ENCODE data around the gene HMGN1.
A peak's percentile ranks its signal among the peaks of the same experiment; 100 is the strongest.

The HMGN1 gene

DNA sequence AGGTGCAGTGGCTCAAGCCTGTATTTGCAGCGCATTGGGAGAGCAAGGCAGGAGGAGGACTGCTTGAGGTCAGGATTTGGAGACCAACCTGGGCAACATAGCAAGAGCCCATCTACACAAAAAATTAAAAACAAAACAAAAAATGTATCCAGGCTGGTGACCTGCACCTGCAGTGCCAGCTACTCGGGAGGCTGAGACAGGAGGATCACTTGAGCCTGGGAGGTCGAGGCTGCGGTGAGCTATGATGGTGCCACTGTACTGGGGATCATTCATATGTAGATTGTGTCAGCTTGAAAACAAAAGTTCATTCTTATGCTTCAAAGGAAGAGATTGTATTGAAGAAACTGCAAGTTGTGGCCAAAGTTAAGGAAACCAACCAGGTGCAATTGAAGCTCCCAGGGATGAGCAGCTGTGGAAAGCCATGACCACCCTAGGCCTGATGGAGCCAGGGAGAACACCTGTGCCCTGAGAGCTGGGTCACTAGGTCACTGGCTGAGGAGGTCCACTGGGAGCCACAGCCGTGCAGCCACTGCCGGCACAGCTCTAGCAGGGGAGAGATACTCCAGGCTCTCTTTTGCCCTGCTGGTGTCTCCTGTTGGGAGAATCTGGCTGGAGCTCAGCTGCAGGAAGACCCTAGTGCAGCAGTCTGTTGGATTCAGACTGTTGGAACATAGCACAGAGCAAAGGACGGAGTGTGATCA is 22.1 kb downstream of the HMGN1 start:
- no peak for DNase-seq

- DNase-seq, result no peak
Measured at GRCh38 chr21:39325458-39325857, 23.4 kb downstream of the HMGN1 start.

DNA sequence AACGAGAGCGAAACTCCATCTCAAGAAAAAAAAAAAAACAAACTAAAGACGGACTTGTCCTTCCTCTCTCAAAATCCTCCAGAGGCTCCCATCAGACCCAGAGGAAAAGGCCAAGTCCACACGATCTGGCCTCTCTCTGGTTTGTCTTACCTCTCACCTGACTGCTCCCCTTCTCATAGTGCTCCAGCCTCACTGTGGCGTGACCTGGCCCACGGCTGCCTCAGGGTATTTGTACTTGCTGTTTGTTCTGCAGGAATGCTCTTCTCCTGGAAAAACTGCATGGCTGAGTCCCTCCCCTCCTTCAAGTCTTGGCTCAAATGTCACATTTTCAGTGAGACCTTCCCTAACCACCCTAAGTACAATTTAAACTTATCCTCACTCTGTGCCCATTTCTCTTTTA is 27.5 kb downstream of the HMGN1 start:
- DNase-seq, result no peak

- no peak for DNase-seq
Measured at GRCh38 chr21:39319814-39320332, 29.0 kb downstream of the HMGN1 start.

DNA sequence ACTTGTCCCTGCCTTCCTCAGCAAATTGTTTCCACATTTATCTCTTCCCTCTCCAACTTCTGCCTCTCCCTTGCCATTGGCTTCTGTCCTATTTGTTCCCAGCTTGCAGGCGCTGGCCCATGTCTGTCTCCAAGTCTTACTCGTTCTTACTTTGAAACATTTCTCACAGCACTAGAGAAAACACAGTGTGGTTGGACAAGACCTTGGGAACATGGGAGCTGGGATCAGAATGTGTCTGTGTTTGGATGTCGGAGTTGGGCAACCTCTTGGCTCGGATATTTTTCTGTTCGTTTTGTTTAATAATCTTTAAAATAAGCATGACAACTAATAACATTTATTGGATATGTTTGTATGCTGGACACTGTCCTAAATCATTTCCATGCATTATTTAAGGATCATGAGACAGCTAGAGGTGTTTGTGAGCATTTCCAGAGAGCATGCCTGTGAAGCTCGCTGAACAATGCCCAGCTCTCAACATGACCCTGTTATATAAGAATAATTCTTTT is 29.6 kb downstream of the HMGN1 start:
- DNase-seq, result no peak

DNA sequence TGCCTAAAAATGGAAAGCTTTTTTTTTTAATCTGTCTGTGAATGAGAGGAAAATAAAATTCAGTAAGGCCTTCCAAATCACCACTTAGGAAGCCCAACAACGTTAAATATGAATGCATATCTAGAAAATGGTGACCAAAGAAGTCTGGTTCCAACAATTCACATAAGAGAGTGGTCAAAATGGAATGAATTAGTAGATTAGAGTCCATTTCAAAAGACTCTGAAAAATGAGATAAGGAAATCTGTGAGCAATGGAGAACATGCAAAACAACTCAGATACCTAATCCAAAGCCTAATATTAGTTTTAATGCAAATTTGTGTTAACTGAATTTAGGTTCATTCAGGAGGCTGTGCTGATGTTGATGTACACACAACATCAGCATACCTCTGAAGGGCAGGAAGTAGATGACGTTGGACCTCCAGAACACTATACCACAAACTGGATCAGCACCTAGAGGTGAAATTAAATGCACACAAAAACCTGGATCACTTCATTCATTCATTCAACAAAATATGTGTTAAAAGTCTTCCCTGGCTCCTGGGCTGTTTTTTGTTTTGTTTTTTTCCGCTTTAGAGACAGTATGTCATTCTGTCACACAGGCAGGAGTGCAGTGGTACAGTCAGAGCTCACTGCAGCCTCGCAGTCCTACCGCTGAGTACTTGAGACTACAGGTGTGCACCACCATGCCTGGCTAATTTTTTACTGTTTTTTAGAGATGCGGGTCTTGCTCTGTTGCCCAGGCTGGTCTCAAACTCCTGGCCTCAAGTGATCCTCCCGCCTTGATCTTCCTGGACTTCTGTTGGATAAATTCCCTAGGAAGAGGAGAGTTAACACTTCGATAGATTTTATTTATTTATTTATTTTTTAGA is 30.6 kb downstream of the HMGN1 start:
- no peak for DNase-seq

GRCh38 chr21:39317134-39318090 is 31.5 kb downstream of the HMGN1 start:
- DNase-seq, result no peak

- DNase-seq, result no peak
Measured at GRCh38 chr21:39316729-39317128, 32.2 kb downstream of the HMGN1 start.

GRCh38 chr21:39315603-39316445 is 33.1 kb downstream of the HMGN1 start:
- no peak for DNase-seq

- DNase-seq, result peak; percentile 59 to 64
Measured at GRCh38 chr21:39314143-39315027, 34.5 kb downstream of the HMGN1 start.

DNA sequence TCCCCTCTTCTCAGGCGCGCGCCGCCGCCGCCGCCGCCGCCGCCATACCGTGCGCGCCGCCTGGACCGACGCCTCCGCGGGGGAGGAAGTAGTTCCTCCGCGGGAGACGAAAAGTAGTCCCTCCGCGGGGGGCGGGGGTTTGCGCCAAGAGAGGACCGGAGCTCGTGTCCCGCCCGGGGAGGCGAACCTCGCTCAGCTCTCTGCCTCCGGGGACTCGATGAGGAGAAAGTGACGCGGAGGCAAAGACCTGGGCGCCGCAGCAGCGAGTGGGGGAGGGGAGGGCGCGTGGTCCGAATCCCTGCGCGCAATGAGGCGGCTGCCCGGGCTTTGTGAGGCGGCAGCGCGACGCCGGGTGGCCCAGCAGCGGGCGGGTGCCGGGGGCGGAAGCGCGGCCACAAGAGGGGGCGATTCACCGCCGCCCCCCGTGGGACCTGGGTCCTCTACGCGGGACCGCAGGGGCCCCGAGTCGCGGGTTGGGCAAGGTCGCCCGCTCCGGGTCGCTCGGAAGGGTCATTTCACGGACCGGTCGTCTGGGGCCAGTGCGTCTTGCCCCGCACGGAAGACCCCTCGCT is 35.2 kb downstream of the HMGN1 start, which contains the start of gene BRWD1:
Gene BRWD1, minus strand, starts transcription at position 62 of the 572 bp plus-strand sequence. CDS start 141 bp downstream, outside the sequence.
- peak; percentile 58 to 84 for DNase-seq

GRCh38 chr21:39313042-39313570 is 35.8 kb downstream of the HMGN1 start:
- DNase-seq, result no peak

DNA sequence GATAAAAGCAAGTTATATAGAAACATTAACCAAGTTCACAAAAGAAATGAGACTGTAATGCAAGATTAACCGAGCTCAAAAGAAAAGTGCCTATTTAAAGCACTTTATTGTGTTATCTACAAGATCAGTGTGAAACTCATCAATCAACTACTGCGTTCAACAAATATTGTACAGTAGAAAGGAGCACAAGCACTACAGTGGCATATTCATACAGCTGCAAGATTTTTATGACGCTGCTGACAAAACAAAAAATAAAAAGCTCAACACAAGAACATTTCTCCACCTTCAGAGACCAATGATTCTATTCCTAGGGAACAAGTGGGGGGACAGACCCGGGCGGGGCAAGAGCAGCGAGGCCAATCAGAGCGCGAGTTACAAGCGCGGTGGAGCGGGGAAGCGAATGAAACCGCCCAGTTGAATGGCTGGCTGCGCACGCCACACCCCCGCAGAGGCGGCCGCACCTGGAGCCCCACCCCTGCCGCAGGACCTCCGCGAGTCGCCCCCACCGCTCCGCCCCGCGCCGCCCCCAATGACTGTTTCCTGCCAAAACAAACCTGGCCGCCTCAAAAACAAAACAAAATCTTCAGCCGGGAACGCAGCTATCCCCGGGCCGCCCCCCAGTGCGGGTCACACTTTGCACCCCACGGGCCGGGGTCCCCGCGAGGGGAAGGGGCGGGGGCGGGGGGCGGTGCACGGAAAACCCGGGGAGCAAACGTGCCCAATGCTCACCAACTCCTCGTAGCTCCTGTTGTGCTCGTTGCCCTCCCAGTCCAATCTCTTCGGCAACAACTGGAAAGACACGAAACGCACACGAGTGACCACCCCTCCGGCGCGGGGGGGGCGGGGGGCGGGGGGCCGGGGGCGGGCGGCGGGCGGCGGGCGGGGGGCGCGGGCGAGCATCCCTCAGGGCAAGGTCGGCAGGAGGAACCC is 36.5 kb downstream of the HMGN1 start:
- peak; percentile 85 to 86 for DNase-seq

GRCh38 chr21:39311164-39311563 is 37.7 kb downstream of the HMGN1 start:
- DNase-seq, result no peak

- no peak for DNase-seq
Measured at GRCh38 chr21:39307466-39307865, 41.4 kb downstream of the HMGN1 start.

DNA sequence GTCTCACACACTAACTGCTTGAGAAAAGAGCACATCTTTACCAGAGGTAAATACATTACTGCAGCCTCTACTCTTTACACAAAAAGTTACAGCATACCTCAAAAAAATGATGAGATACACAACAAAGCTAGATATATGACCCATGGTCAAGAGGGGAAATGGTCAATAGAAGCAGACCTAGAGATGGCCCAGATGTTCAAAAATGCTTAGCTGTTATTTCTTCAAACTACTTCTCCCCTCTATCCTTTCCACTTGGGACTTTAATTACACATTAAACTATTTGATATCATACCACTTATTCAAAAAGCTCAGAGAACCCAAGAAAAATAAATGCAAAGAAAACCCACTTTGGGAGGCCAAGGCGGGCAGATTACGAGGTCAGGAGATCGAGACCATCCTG is 48.3 kb downstream of the HMGN1 start:
- DNase-seq, result no peak

DNA sequence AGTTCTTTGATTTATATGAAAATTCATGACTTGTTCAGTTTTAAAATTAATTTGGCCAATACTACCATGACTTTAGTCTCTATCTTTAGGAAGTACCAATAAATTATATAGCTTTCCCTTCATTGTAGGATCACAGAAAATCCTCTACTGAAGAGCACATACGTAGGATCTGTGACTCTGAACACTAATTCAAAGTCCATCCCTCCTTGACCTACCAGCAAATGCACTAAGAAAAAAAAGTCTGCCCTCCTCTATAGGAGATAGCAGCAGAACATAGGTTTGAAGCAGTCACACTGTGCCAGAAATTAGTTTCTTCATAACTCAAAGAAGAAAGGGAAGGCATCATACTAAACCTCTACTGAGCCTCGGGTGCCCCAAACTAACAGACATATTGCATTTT is 52.0 kb downstream of the HMGN1 start:
- no peak for DNase-seq
